Raji (cell line): Measurements from ENCODE around the gene ELK4.

ENCODE experiments used
- POLR2A ChIP-seq: IDR thresholded peaks from 2 replicates; pipeline ENCODE4 v1.6.1; 2011; ENCODE audit warnings: low read depth, low read length, control low read depth; ENCODE audit not compliant: insufficient read depth

ELK4 gene

GRCh38 chr1:205595861-205596260 is 36.0 kb downstream of the ELK4 start:
- no peak for TF ChIP-seq POLR2A

- TF ChIP-seq POLR2A: peak; percentile 41
These were observed 36.4 kb downstream of the ELK4 start for GRCh38 chr1:205595435-205595834.

GRCh38 chr1:205594846-205595245 is 37.0 kb downstream of the ELK4 start:
- TF ChIP-seq POLR2A: peak; percentile 55; the same call in 1 of the 2 replicates

GRCh38 chr1:205593967-205594366 is 37.8 kb downstream of the ELK4 start:
- TF ChIP-seq POLR2A: peak; percentile 34; the same call in 1 of the 2 replicates

- TF ChIP-seq POLR2A: no peak
These were observed 38.3 kb downstream of the ELK4 start for GRCh38 chr1:205593532-205593931.

- TF ChIP-seq POLR2A: no peak
These were observed 39.3 kb downstream of the ELK4 start for GRCh38 chr1:205592443-205593003.

- peak; percentile 64 for TF ChIP-seq POLR2A
These were observed 40.1 kb downstream of the ELK4 start for GRCh38 chr1:205591522-205592351.

- TF ChIP-seq POLR2A: no peak
These were observed 40.9 kb downstream of the ELK4 start for GRCh38 chr1:205590777-205591513.

- TF ChIP-seq POLR2A: no peak
These were observed 41.4 kb downstream of the ELK4 start for GRCh38 chr1:205590457-205590768.

- no peak for TF ChIP-seq POLR2A
These were observed 42.0 kb downstream of the ELK4 start for GRCh38 chr1:205589618-205590456.

GRCh38 chr1:205589046-205589445 is 42.8 kb downstream of the ELK4 start:
- no peak for TF ChIP-seq POLR2A

GRCh38 chr1:205588636-205589035 is 43.2 kb downstream of the ELK4 start:
- no peak for TF ChIP-seq POLR2A

GRCh38 chr1:205587581-205587980 is 44.2 kb downstream of the ELK4 start:
- no peak for TF ChIP-seq POLR2A

- TF ChIP-seq POLR2A: no peak
These were observed 45.7 kb downstream of the ELK4 start for GRCh38 chr1:205585835-205586785.
